ENCODE results near the gene FAM168A.

- no peak for TF ChIP-seq CTCF (IDR thresholded peaks at IDR 0.05)
- TF ChIP-seq POLR2A (IDR thresholded peaks at IDR 0.05; ENCODE audit: low read depth) = no peak
- no peak for TF ChIP-seq EP300 (IDR thresholded peaks at IDR 0.05)
Observed at GRCh38 chr11:73359341-73359740, 238.6 kb downstream of the FAM168A start.

Data from esophagus muscularis mucosa (tissue), 4 donors.